ENCODE measurements around the gene NSMCE1.

The NSMCE1 gene

GRCh38 chr16:27242868-27243590, 25.5 kb downstream of the NSMCE1 start:
- peak; percentile 91 for DNase-seq (ENCODE audit: low read depth)

DNA sequence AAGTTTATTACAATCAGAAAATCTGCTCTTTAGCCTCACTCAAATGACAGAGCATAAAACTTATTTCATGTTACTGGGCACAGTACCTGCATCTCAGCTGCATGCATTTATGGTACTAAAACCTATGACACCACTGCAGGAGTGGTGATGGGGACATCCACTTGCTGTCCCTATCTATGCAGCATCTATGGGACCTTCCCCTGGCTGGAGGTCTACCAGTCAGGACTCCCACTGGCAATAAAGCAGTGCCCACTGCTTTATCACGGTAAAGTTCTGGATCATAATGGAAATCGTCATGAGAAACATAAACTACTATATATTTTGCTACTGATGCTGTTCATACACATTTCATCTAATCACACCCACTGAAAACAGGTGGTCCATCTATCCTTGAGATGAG, 26.2 kb downstream of the NSMCE1 start:
- no peak for DNase-seq (ENCODE audit: low read depth)

- no peak for DNase-seq (ENCODE audit: low read depth)
Observed at GRCh38 chr16:27241658-27242057, 26.9 kb downstream of the NSMCE1 start.

DNA sequence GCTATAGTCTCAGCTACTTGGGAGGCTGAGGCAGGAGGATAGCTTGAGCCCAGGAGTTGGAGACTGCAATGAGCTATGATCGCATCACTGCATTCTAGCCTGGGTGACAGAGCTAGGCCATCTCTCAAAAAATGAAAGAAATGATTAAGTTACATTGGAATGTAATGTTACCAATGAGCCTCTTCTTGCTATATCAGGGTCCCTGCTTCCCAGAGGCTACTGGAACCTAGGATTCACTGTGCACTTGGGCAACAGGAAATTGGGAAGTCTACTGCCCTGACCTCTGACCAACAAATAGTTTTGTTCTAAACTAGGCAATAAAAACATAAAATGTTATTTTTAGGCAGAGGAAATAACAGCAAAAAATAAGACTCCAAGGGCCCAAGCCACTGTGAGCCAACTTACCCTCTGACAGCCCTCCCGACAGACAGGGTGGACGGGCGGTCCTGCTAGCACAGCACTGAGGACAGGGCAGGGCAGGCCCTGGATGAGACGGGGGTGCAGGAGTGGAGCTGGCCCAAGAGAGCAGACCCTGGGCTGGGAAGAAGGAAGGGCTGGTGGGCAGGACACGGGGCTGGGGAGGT, 27.5 kb downstream of the NSMCE1 start:
- DNase-seq (ENCODE audit: low read depth) = peak; percentile 52

GRCh38 chr16:27239906-27240655, 28.5 kb downstream of the NSMCE1 start:
- peak; percentile 19 for DNase-seq (ENCODE audit: low read depth)

DNA sequence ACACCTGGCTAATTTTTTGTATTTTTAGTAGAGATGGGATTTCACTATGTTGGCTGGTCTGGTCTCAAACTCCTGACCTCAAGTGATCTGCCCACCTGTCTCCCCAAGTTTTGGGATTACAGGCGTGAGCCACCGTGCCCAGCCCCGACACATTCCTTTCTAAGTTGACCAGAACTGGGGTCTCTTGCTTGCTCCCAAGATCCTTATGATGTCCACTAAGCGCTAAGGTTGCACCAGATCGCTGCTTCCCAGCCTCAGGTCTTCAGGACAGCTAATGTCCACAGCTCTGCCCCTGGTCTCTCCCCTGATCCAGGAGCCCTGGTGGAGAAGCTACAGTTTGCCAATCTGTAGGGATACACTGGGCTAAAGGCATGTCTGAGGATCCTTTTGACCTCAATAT, 29.5 kb downstream of the NSMCE1 start:
- DNase-seq (ENCODE audit: low read depth) = no peak

- no peak for DNase-seq (ENCODE audit: low read depth)
Observed at GRCh38 chr16:27238591-27238990, 30.0 kb downstream of the NSMCE1 start.

- no peak for DNase-seq (ENCODE audit: low read depth)
Observed at GRCh38 chr16:27238016-27238587, 30.5 kb downstream of the NSMCE1 start.

- peak; percentile 62 for DNase-seq (ENCODE audit: low read depth)
Observed at GRCh38 chr16:27237219-27238015, 31.2 kb downstream of the NSMCE1 start.

DNA sequence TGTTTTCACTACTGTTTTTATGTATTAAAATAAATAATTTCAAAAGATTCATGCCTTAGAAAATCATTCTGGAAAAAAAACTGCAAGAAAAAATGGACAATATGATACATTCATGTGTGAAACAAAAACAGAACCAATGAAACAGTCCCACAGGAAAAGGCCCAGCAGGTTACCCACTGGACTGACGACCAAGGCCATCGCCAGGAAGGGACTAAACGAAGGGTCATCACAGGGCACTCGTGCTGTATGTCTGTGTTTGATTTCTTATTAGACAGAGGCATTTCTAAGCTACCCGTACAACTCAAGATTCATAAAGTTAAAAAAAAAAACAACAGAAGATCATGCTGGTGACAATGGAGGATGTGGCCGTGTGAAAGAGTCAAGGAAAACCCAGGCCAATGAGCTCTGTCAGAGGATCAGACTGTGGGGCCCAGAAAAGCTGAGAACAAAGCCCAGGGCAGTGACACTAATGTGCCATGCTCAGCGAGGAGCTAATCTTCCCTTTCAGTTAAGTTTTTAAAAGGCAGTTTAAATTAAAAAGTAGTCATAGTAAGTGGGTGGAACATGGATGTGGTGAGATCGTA, 31.8 kb downstream of the NSMCE1 start:
- no peak for DNase-seq (ENCODE audit: low read depth)

DNA sequence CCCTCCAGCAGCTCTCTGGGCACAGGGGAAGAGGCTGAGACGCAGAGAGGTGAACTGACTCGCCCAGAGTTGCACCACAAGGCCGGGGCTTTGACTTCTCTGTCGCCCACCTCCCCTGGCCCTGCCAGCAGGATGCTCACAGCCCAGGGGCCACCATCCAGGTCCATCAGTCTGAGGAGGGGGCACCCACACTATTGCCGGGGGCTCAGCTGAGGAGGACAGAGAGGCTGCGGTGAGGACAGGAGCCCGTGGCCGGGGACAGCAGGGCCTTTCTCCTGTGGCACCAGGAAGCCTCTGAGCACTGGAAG, 32.7 kb downstream of the NSMCE1 start:
- DNase-seq (ENCODE audit: low read depth) = no peak

DNA sequence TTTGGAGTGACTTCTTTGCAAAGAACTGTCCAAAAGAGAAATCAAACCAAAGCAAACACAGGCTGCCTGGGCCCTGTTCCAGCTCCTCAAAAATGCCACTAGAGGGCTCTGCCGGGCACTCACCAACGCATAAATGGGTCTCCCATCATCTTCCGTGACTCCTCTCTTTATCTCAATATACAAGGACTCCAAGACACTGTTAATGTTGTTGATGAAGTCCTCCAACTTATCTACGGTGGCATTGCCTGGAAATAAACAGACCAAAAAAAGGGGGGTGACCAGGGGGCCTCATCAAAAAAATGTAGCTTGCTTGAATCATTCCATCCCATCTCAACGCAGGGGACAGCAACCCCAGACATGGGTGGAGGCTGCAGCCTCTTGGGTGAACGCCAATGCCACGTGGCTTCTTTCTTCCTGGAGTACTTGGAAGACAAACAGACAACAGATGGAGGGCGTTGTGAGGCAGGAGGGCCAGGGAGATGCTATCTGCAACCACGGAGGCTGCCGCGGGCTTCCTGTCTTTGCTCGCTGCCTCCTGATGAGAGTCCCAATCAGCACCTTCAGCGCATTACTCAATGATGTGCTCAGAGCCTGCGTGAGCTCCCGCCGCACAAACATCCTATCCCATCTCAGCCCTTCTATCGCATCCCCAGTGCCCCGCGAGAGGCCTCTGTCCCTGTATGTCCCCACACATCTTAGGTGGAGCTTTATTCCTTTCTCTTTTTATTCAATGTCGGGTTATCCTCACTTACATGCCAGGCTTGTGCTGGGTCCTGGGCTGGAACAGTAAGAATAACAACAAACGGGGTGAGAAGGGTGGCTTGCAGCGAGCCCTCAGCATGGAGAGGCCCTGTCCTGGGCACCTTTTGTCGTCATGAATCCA, 33.3 kb downstream of the NSMCE1 start:
- peak; percentile 89 for DNase-seq (ENCODE audit: low read depth)

GRCh38 chr16:27234603-27235002, 34.0 kb downstream of the NSMCE1 start:
- DNase-seq (ENCODE audit: low read depth) = no peak

- no peak for DNase-seq (ENCODE audit: low read depth)
Observed at GRCh38 chr16:27234171-27234570, 34.4 kb downstream of the NSMCE1 start.

- DNase-seq (ENCODE audit: low read depth) = no peak
Observed at GRCh38 chr16:27233731-27234130, 34.8 kb downstream of the NSMCE1 start.

DNA sequence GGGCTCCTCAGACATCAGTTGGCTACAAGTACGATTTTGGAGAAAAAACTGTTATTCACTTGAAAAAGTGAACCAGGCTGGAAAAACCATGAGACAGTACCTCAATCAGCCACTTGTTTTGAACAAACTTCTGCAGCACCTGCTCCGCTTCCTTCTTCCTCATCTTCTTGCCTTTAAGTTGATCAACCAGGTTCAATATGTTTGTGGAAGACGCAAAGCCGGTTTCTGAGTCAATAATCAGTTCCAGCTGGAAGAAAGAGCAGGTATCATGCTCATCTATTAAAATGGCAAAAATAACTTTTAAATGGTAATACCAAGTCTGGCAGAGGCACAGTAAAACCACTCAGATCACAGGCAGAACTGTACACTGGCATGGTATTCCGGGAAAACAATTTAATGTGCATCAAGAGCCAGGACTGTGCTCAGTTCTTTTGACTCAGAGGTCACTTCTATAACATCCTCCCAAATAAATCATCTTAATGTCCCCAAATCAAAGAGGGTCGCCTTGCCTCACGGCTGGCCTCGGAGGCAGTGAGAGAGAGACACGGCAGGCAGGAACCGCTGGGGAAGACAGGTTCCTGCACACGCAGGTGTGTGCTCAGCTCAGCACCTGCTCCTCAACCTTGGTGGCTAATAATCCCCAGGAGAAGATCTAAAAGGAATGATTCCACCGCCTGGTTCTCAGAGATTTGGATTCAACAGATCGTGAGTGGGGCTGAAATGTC, 35.5 kb downstream of the NSMCE1 start:
- no peak for DNase-seq (ENCODE audit: low read depth)

- DNase-seq (ENCODE audit: low read depth) = peak; percentile 20
Observed at GRCh38 chr16:27232061-27232900, 36.3 kb downstream of the NSMCE1 start.

DNA sequence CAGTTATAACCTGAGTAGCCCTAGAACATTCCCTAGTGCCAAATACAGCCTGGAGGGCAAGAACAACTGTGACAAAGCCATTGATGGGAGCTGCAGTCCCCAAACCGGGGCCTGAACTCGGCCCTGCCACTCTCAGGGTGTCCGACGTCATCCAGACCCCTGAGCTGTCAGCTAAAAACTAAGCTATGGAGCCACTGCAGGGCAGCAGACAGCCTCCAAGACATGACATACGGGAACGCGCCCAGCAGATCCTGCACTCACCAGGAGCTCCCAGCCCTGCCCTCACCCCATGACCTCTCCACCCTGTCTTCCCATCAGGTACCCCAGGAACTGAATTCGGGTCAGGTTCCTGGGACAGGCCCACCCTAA, 36.9 kb downstream of the NSMCE1 start:
- no peak for DNase-seq (ENCODE audit: low read depth)

- DNase-seq (ENCODE audit: low read depth) = no peak
Observed at GRCh38 chr16:27230562-27231001, 38.0 kb downstream of the NSMCE1 start.
